Mesendoderm (in vitro differentiated cells): Measurements from ENCODE around the gene ECEL1.

Source experiments
- DNase-seq: peaks from one replicate; pipeline ENCODE4 v3.0.0; 2013
- H2AK5ac ChIP-seq: 2 replicates; pipeline ENCODE4 v1.6.1; 2013; ENCODE audit warnings: low read length, inconsistent platforms
- H2BK120ac ChIP-seq: 2 replicates; pipeline ENCODE4 v1.6.1; 2013; ENCODE audit warnings: low read depth, mild to moderate bottlenecking, low read length, moderate library complexity, mixed read lengths
- H2BK15ac ChIP-seq: replicated peaks from 2 replicates; pipeline ENCODE4 v1.6.1; 2013; ENCODE audit warnings: low read depth, mild to moderate bottlenecking, moderate library complexity
- H2BK5ac ChIP-seq: 2 replicates; pipeline ENCODE4 v1.6.1; 2013; ENCODE audit warnings: low read length, inconsistent platforms
- H3K18ac ChIP-seq: 2 replicates; pipeline ENCODE4 v1.6.1; 2013; ENCODE audit warnings: mild to moderate bottlenecking, low read length, mixed read lengths
- H3K23ac ChIP-seq: one replicate; pipeline ENCODE4 v1.6.1; 2013; ENCODE audit warnings: low read length
- H3K27ac ChIP-seq: 2 replicates; pipeline ENCODE4 v1.5.1; 2013; ENCODE audit warnings: low read depth, mild to moderate bottlenecking, inconsistent platforms, low read length, moderate library complexity
- H3K27me3 ChIP-seq: 2 replicates; pipeline ENCODE4 v1.6.1; 2013; ENCODE audit warnings: low read length, control low read depth, mild to moderate bottlenecking, inconsistent platforms; ENCODE audit not compliant: insufficient read depth, poor library complexity
- H3K36me3 ChIP-seq: 2 replicates; pipeline ENCODE4 v1.6.1; 2013; ENCODE audit warnings: low read length, inconsistent platforms; ENCODE audit not compliant: control insufficient read depth, insufficient read depth
- H3K4ac ChIP-seq: one replicate; pipeline ENCODE4 v1.6.1; 2013; ENCODE audit warnings: low read depth, mild to moderate bottlenecking, low read length, moderate library complexity
- H3K4me1 ChIP-seq: 2 replicates; pipeline ENCODE4 v1.6.1; 2013; ENCODE audit warnings: low read depth, low read length, inconsistent platforms; ENCODE audit not compliant: control insufficient read depth
- H3K4me2 ChIP-seq: 2 replicates; pipeline ENCODE4 v1.6.1; 2013; ENCODE audit warnings: low read length
- H3K4me3 ChIP-seq: 2 replicates; pipeline ENCODE4 v1.5.1; 2013; ENCODE audit warnings: mild to moderate bottlenecking, low read length
- H3K56ac ChIP-seq: one replicate; pipeline ENCODE4 v1.6.1; 2013; ENCODE audit warnings: low read length
- H3K79me1 ChIP-seq: 2 replicates; pipeline ENCODE4 v1.6.1; 2013; ENCODE audit warnings: low read length, inconsistent platforms
- H3K79me2 ChIP-seq: 2 replicates; pipeline ENCODE4 v1.6.1; 2013; ENCODE audit warnings: mild to moderate bottlenecking, low read length; ENCODE audit not compliant: control insufficient read depth, insufficient read depth
- H3K9ac ChIP-seq: 2 replicates; pipeline ENCODE4 v1.6.1; 2013; ENCODE audit warnings: low read length, inconsistent platforms
- H4K5ac ChIP-seq: one replicate; pipeline ENCODE4 v1.6.1; 2013; ENCODE audit warnings: low read length
- H4K8ac ChIP-seq: one replicate; pipeline ENCODE4 v1.6.1; 2013; ENCODE audit warnings: low read depth, mild to moderate bottlenecking, control low read depth, low read length, moderate library complexity
- WGBS: extraction: QIAGEN DNeasy Blood & Tissue Kit; methylation state at CpG from one replicate; pipeline ENCODE4 v1.1.7; 2013; ENCODE audit warnings: low lambda C conversion rate, missing lambda C conversion rate; ENCODE audit not compliant: insufficient coverage; ENCODE audit errors: extremely low coverage; 5-methylcytosine and 5-hydroxymethylcytosine counted together

The ECEL1 gene

GRCh38 chr2:232504438-232504837 lies 16.8 kb upstream of the ECEL1 start:
- no peak overlapping the region for H3K56ac ChIP-seq
- H2BK15ac ChIP-seq: no peak overlapping the region
- H3K18ac ChIP-seq: no peak overlapping the region
- no peak overlapping the region for H4K8ac ChIP-seq
- no peak overlapping the region for H2BK5ac ChIP-seq
- no peak overlapping the region for H2AK5ac ChIP-seq
- DNase-seq: peak; percentile 76
- H3K79me2 ChIP-seq: no peaks in the 10 kb centered on the region
- no peaks in the 10 kb centered on the region for H3K79me1 ChIP-seq
- no peak overlapping the region for H3K4me2 ChIP-seq
- H3K4me1 ChIP-seq: peaks cover 2% of the 10 kb centered on the region
- no peak overlapping the region for H3K4me3 ChIP-seq
- H3K36me3 ChIP-seq: no peaks in the 10 kb centered on the region
- no peak overlapping the region for H3K23ac ChIP-seq
- no CpG with 5 or more reads among the region's 2 CpGs for WGBS
- no peak overlapping the region for H3K4ac ChIP-seq
- H3K27me3 ChIP-seq: peaks cover 10% of the 10 kb centered on the region
- H3K27ac ChIP-seq: no peak overlapping the region
- no peak overlapping the region for H3K9ac ChIP-seq
- H4K5ac ChIP-seq: no peak overlapping the region
- no peak overlapping the region for H2BK120ac ChIP-seq

GRCh38 chr2:232503809-232504323 lies 16.2 kb upstream of the ECEL1 start:
- Histone ChIP-seq H4K5ac (no peak overlapping the region), H3K9ac (no peak overlapping the region), H2BK120ac (no peak overlapping the region), H2AK5ac (no peak overlapping the region), H3K27ac (no peak overlapping the region), H3K4me1 (peaks cover 2% of the 10 kb centered on the region), H3K18ac (no peak overlapping the region), H3K23ac (no peak overlapping the region), H3K79me2 (no peaks in the 10 kb centered on the region), H4K8ac (no peak overlapping the region), H2BK15ac (no peak overlapping the region), H3K27me3 (peaks cover 10% of the 10 kb centered on the region), H3K4me3 (no peak overlapping the region), H3K79me1 (no peaks in the 10 kb centered on the region), H3K4ac (no peak overlapping the region), H3K56ac (peak overlapping the region; percentile 17), H2BK5ac (no peak overlapping the region), H3K4me2 (peak overlapping the region; percentile 77), H3K36me3 (no peaks in the 10 kb centered on the region)
- no peak for DNase-seq
- WGBS: no CpG with 5 or more reads among the region's 16 CpGs

- Histone ChIP-seq H3K9ac (peak overlapping the region; percentile 29), H3K56ac (peak overlapping the region; percentile 67), H3K27me3 (peaks cover 10% of the 10 kb centered on the region), H4K8ac (no peak overlapping the region), H3K18ac (no peak overlapping the region), H2BK120ac (no peak overlapping the region), H2BK5ac (no peak overlapping the region), H3K4ac (no peak overlapping the region), H3K4me1 (peaks cover 2% of the 10 kb centered on the region), H3K79me1 (no peaks in the 10 kb centered on the region), H4K5ac (no peak overlapping the region), H2BK15ac (no peak overlapping the region), H3K4me3 (peak overlapping the region; percentile 33), H3K36me3 (no peaks in the 10 kb centered on the region), H3K23ac (no peak overlapping the region), H3K4me2 (peak overlapping the region; percentile 77), H3K27ac (no peak overlapping the region), H2AK5ac (no peak overlapping the region), H3K79me2 (no peaks in the 10 kb centered on the region)
- no CpG with 5 or more reads among the region's 75 CpGs for WGBS
- peak; percentile 46 for DNase-seq
Measured at GRCh38 chr2:232502911-232503808, 15.5 kb upstream of the ECEL1 start.

- no CpG with 5 or more reads among the region's 21 CpGs for WGBS
- Histone ChIP-seq H3K27me3 (peaks cover 10% of the 10 kb centered on the region), H3K4me3 (no peak overlapping the region), H3K18ac (no peak overlapping the region), H2BK120ac (no peak overlapping the region), H2BK15ac (no peak overlapping the region), H3K27ac (no peak overlapping the region), H2AK5ac (no peak overlapping the region), H4K5ac (no peak overlapping the region), H4K8ac (no peak overlapping the region), H3K23ac (no peak overlapping the region), H2BK5ac (no peak overlapping the region), H3K9ac (peak overlapping the region; percentile 7), H3K36me3 (no peaks in the 10 kb centered on the region), H3K4me1 (peaks cover 2% of the 10 kb centered on the region), H3K79me1 (no peaks in the 10 kb centered on the region), H3K56ac (peak overlapping the region; percentile 67), H3K4me2 (peak overlapping the region; percentile 48), H3K4ac (no peak overlapping the region), H3K79me2 (no peaks in the 10 kb centered on the region)
- no peak for DNase-seq
Measured at GRCh38 chr2:232502511-232502910, 14.9 kb upstream of the ECEL1 start.

- H3K36me3 ChIP-seq: no peaks in the 10 kb centered on the region
- H3K9ac ChIP-seq: no peak overlapping the region
- H4K8ac ChIP-seq: no peak overlapping the region
- H2BK15ac ChIP-seq: no peak overlapping the region
- no peak overlapping the region for H3K4me3 ChIP-seq
- no peaks in the 10 kb centered on the region for H3K79me1 ChIP-seq
- H3K4me1 ChIP-seq: peaks cover 2% of the 10 kb centered on the region
- no peak overlapping the region for H3K56ac ChIP-seq
- peaks cover 10% of the 10 kb centered on the region for H3K27me3 ChIP-seq
- H2BK5ac ChIP-seq: no peak overlapping the region
- H3K18ac ChIP-seq: no peak overlapping the region
- H3K4me2 ChIP-seq: no peak overlapping the region
- H3K23ac ChIP-seq: no peak overlapping the region
- no peaks in the 10 kb centered on the region for H3K79me2 ChIP-seq
- no peak overlapping the region for H3K27ac ChIP-seq
- H4K5ac ChIP-seq: no peak overlapping the region
- H3K4ac ChIP-seq: no peak overlapping the region
- no peak overlapping the region for H2BK120ac ChIP-seq
- WGBS: no CpG with 5 or more reads among the region's 10 CpGs
- no peak overlapping the region for H2AK5ac ChIP-seq
- no peak for DNase-seq
Measured at GRCh38 chr2:232501794-232502390, 14.3 kb upstream of the ECEL1 start.
